ENCODE results near the gene MLH3.

MLH3 gene

GRCh38 chr14:74964787-74965485 is 86.3 kb downstream of the MLH3 start:
- Histone ChIP-seq H3K27me3 (no peaks in the 10 kb centered on the region), H3K4me1 (peaks cover 4% of the 10 kb centered on the region; the same call in 1 of the 2 replicates), H3K4me3 (ENCODE audit: low read depth, low read length) (no peak overlapping the region), H3K9me3 (no peaks in the 10 kb centered on the region), H3K36me3 (no peaks in the 10 kb centered on the region)
- DNase-seq, result no peak
- TF ChIP-seq, protein P1, sequence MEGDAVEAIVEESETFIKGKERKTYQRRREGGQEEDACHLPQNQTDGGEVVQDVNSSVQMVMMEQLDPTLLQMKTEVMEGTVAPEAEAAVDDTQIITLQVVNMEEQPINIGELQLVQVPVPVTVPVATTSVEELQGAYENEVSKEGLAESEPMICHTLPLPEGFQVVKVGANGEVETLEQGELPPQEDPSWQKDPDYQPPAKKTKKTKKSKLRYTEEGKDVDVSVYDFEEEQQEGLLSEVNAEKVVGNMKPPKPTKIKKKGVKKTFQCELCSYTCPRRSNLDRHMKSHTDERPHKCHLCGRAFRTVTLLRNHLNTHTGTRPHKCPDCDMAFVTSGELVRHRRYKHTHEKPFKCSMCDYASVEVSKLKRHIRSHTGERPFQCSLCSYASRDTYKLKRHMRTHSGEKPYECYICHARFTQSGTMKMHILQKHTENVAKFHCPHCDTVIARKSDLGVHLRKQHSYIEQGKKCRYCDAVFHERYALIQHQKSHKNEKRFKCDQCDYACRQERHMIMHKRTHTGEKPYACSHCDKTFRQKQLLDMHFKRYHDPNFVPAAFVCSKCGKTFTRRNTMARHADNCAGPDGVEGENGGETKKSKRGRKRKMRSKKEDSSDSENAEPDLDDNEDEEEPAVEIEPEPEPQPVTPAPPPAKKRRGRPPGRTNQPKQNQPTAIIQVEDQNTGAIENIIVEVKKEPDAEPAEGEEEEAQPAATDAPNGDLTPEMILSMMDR (IDR thresholded peaks at IDR 0.05; ENCODE audit: low read depth, low read length), result no peak

Measured in BE2C (cell line).